SK-N-SH (cell line): ENCODE results near the gene TSHZ3.

Source experiments
- CHD2 ChIP-seq: fragments of 150-350 bp; IDR thresholded peaks from 2 replicates; pipeline ENCODE4 v1.6.1; 2018; ENCODE audit warnings: low read length; ENCODE audit not compliant: partially characterized antibody
- CTCF ChIP-seq: fragments of 200-600 bp; sonication (generic); IDR thresholded peaks from 2 replicates; pipeline ENCODE4 v1.6.1; 2017; ENCODE audit warnings: antibody characterized with exemption, mild to moderate bottlenecking, moderate library complexity
- ELF1 ChIP-seq: IDR thresholded peaks from 2 replicates; pipeline ENCODE4 v1.4.0; 2012
- EP300 ChIP-seq, 2 experiments: IDR thresholded peaks; 2 replicates each; pipeline versions ENCODE4 v1.4.0 to v1.6.1; 2012; ENCODE audit warnings: borderline replicate concordance in 1 of 2, low read depth in 1 of 2, low read length in 1 of 2
- EZH2phosphoT487 ChIP-seq: fragments of 200-600 bp; sonication (generic); IDR thresholded peaks from 2 replicates; pipeline ENCODE4 v1.6.1; 2017; ENCODE audit warnings: low read depth, mixed run types, mild to moderate bottlenecking, antibody characterized with exemption, moderate library complexity, borderline replicate concordance
- FOXM1 ChIP-seq: IDR thresholded peaks from 2 replicates; pipeline ENCODE4 v1.4.0; 2012; ENCODE audit warnings: low read depth, mild to moderate bottlenecking
- MXI1 ChIP-seq: IDR thresholded peaks from 2 replicates; pipeline ENCODE4 v1.6.1; 2012; ENCODE audit warnings: mild to moderate bottlenecking, low read depth, low read length, improper control_type of control experiment
- NFIC ChIP-seq: IDR thresholded peaks from 2 replicates; pipeline ENCODE4 v1.4.0; 2012; ENCODE audit warnings: borderline replicate concordance
- PBX3 ChIP-seq: IDR thresholded peaks from 2 replicates; pipeline ENCODE4; 2012
- POLR2AphosphoS5 ChIP-seq: IDR thresholded peaks from 2 replicates; pipeline ENCODE4 v1.6.1; 2012; ENCODE audit warnings: low read depth, low read length
- REST ChIP-seq: IDR thresholded peaks from 2 replicates; pipeline ENCODE4 v1.6.1; 2012; ENCODE audit warnings: mild to moderate bottlenecking, low read depth, low read length, moderate library complexity
- RXRA ChIP-seq: IDR thresholded peaks from 2 replicates; pipeline ENCODE4 v1.4.0; 2012; ENCODE audit warnings: low read depth, mild to moderate bottlenecking, borderline replicate concordance
- TAF1 ChIP-seq: IDR thresholded peaks from 2 replicates; pipeline ENCODE4 v1.6.1; 2012; ENCODE audit warnings: low read depth, mild to moderate bottlenecking, low read length, moderate library complexity, borderline replicate concordance
- YY1 ChIP-seq: IDR thresholded peaks from 2 replicates; pipeline ENCODE4 v1.4.0; 2012; ENCODE audit warnings: low read depth, mild to moderate bottlenecking

- no peak for TF ChIP-seq CTCF
- TF ChIP-seq FOXM1, result no peak
- no peak for TF ChIP-seq CHD2
- TF ChIP-seq ELF1, result no peak
- TF ChIP-seq PBX3, result no peak
- no peak for TF ChIP-seq EP300 (IDR thresholded peaks at IDR 0.05; ENCODE audit: borderline replicate concordance in 1 of 2, low read depth in 1 of 2, low read length in 1 of 2)
- TF ChIP-seq TAF1, result no peak
- no peak for TF ChIP-seq YY1
- TF ChIP-seq MXI1, result no peak
- TF ChIP-seq RXRA, result no peak
- TF ChIP-seq EZH2phosphoT487, result no peak
- TF ChIP-seq NFIC, result no peak
- no peak for TF ChIP-seq REST
- no peak for TF ChIP-seq POLR2AphosphoS5
These were observed 91.7 kb downstream of the TSHZ3 start for GRCh38 chr19:31257426-31258130.
